22Rv1 (cell line): ENCODE data around the gene NMNAT3.

Source experiments
- H3K27ac ChIP-seq: fragments of 450-650 bp; 2 replicates; pipeline ENCODE4 v1.5.1; 2017
- CTCF ChIP-seq: fragments of 450-650 bp; IDR thresholded peaks from 2 replicates; pipeline ENCODE4 v1.5.1; 2017; ENCODE audit warnings: mild to moderate bottlenecking
- ZFX ChIP-seq: fragments of 450-650 bp; IDR thresholded peaks from 2 replicates; pipeline ENCODE4 v1.6.1; 2017; ENCODE audit warnings: antibody characterized with exemption, borderline replicate concordance

Gene NMNAT3

DNA sequence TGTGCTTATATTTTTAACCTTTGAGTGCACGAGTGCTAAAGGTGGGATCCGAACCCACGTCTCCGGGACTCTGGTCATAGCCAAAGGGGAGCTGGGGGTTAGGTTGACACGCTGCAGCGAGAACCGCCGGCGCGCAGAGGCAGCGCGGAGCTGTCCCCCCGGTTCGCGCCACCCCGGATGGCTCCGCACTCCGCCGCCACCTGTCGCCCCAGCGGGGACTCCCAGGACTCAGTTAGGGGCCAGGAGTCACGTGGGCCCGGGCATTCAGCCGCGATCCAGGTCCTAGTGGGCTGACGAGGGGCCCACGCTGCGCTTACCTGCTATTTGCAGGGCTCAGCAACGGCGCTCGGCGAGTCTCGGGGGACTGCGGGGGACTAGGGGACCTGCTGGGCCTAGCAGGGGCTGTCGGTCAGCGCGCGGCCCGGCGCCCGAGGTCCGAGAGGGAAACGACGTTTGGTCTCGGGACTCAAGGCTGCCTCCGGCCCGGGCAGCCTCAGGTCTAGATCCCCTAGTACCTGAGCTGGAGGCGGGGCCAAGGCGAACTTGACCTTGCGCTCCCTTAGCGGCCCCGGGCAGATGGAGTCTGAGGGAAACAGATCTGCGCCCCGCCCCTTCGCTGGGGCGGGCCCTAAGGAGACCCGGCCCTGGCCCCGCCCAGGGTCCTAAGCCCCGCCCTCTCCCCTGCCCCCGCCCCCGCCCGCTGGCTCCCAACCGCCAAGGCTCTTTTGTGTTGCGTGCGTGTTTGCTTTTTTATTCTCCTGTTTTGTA lies at the start of gene NMNAT3:
Gene NMNAT3 (minus strand): TSS at position 585 of the 768 bp plus-strand sequence. CDS start 50,248 bp downstream, outside the sequence.
- H3K27ac ChIP-seq = no peak within 1 kb of the TSS
- TF ChIP-seq CTCF (peak; percentile 18; the same call in 1 of the 2 replicates), ZFX (no peak)

DNA sequence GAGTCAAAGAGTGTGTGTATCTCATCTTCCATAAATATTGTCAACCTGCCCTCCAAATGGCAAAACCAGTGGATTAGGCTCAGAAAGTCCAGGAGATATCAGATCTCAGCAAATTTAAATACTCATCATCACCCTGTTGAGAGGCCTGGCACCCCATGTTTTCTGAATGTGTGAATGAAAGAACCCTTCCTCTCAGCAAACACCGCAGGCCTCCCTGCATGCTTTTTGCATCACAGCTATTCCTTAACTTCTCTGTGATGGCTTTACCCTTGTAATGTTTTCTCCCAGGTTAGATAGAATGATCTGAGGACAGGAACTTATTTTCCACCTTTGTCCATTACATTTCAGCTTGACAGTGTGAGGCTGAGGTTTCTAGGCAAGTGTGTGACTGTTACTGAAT lies 43.6 kb upstream of the NMNAT3 start:
- no peak for TF ChIP-seq ZFX
- no peak for TF ChIP-seq CTCF
- H3K27ac ChIP-seq = no peak overlapping the region

DNA sequence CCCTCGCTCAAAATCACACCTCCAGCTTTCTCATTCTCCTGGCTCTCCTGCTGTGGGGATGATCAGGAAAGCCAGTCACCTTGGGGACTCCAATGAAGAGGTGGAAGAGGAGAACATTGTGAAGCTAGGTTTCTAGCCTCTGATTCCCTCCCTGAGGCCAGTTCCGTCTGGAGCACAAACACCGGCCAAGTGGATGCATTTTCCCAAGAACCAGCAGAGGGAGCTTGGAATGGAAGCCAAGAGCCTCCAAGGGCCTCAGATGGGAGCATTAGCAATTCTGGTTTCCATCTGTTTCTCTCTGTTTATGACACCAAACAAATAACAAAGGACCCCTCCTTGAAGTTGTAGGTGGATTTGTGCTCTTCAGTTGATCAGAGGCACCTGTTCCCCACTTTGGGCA lies 40.6 kb upstream of the NMNAT3 start:
- H3K27ac ChIP-seq = no peak overlapping the region
- TF ChIP-seq ZFX (no peak), CTCF (peak; percentile 67)

- H3K27ac ChIP-seq = no peak overlapping the region
- no peak for TF ChIP-seq CTCF
- TF ChIP-seq ZFX = no peak
Observed at GRCh38 chr3:139716908-139717485, 39.2 kb upstream of the NMNAT3 start.

DNA sequence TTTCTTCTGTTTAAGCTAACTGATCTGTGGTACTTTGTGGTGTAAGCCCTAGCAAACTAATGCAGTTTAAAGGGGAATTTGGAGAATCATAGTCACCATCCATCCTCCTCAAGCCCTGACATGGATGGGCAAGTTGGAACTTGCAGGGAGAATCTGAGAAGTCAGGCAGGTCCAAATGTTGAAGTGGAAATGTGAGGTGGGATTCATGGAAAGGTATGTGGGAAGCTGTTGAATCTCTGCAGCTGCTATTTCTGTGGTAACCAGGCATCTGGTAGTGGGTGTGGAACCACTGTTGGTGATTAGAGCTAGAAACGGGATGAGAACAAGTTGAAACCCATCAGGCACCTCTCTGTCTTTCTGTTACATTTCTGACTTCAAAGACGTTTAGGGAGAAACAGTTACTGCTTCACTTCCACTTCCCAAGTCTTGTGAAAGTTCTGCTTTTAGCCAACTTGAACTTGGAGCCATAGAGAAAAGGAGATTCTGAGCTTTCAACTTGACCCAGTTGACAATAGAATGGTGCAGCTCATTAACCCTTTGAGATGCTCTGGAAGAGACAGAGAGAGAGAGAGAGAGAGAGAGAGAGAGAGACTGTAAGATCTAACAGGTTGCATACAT lies 38.1 kb upstream of the NMNAT3 start:
- no peak for TF ChIP-seq CTCF
- TF ChIP-seq ZFX = no peak
- H3K27ac ChIP-seq = no peak overlapping the region

GRCh38 chr3:139715166-139715565 lies 37.4 kb upstream of the NMNAT3 start:
- TF ChIP-seq ZFX (no peak), CTCF (no peak)
- H3K27ac ChIP-seq = no peak overlapping the region

- TF ChIP-seq ZFX (no peak), CTCF (no peak)
- no peak overlapping the region for H3K27ac ChIP-seq
Observed at GRCh38 chr3:139710212-139710611, 32.4 kb upstream of the NMNAT3 start.
